NT2/D1 (cell line): Measurements from ENCODE around the gene DCANP1.

Experiments
- SUZ12 ChIP-seq: IDR thresholded peaks from 2 replicates; pipeline ENCODE4 v1.6.1; 2011; ENCODE audit not compliant: insufficient read length, insufficient read depth; ENCODE audit errors: extremely low read depth
- ZNF274 ChIP-seq: IDR thresholded peaks from 2 replicates; pipeline ENCODE4 v1.6.1; 2011; ENCODE audit warnings: mild to moderate bottlenecking, low read depth, low read length

DNA sequence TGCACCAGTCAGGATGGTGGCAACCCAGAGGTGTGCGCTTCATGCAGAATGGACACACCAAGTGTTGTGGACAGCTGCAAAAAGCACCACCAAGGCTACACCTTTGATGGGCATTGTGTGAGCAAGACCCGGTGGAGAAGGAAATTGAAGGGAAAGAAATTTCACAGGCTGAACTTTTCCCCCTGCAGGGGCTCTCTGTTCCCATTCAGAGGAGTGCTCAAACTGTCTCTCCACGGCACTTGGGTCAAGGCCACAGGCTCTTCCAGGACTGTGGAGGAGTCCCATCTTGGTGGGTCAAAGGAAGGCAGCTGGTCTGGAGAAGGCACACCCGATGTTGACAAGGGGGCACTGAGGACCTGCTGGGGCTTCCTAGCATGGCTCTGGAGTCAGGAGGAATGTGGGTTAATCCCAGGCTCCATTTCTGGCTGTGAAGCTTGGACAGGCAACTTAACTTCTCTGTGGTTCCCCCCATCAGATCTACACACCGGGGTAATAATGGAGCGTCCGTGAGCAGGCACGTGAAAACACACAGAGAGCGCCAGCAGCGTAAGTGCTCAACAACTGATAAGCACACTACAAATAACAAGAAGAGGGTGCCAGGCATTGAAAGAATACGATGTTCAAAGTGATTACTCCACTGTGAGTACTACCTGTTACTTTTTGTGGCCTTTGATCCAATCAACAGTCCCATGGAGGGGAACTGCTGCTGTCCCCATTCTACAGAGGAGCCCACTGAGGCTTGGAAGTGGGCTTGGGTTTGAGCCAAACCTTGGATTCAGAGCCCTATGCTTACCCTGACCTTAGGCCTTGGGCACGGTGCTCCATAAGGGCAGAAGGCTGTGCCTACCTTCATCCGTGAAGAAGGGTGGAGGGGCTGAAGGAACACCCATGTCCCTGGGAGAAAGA is 39.2 kb upstream of the DCANP1 start:
- TF ChIP-seq ZNF274, result no peak
- no peak for TF ChIP-seq SUZ12
